Smooth muscle cell (in vitro differentiated cells): ENCODE measurements around the gene CCL17. TPM values are rescaled to one million over a fixed set of nuclear protein-coding genes. Genes with fewer than 3 reads are reported as not detected.

Experiments
- DNase-seq: peaks from one replicate; lab custom pipeline; 2025; ENCODE audit not compliant: unreplicated experiment; lab: John Stamatoyannopoulos, UW
- H2AFZ ChIP-seq: fragments of 200-600 bp; sonication (generic); 2 replicates; pipeline ENCODE4 v1.6.0; 2016; ENCODE audit warnings: antibody characterized with exemption, low read depth, mild to moderate bottlenecking
- H3F3A ChIP-seq: fragments of 200-600 bp; sonication (generic); 2 replicates; pipeline ENCODE4 v1.6.0; 2017; ENCODE audit warnings: antibody characterized with exemption, low read depth
- H3K27ac ChIP-seq: fragments of 200-600 bp; sonication (generic); 2 replicates; pipeline ENCODE4 v1.5.1; 2016; ENCODE audit warnings: low read depth, mild to moderate bottlenecking
- H3K27me3 ChIP-seq: fragments of 200-600 bp; sonication (generic); 2 replicates; pipeline ENCODE4 v1.6.1; 2016; ENCODE audit warnings: low read depth, mild to moderate bottlenecking
- H3K36me3 ChIP-seq: fragments of 200-600 bp; sonication (generic); 2 replicates; pipeline ENCODE4 v1.5.1; 2016; ENCODE audit warnings: low read depth
- H3K4me1 ChIP-seq: fragments of 200-600 bp; sonication (generic); 2 replicates; pipeline ENCODE4 v1.5.1; 2016; ENCODE audit warnings: low read depth
- H3K4me2 ChIP-seq: fragments of 200-600 bp; sonication (generic); 2 replicates; pipeline ENCODE4 v1.6.0; 2016; ENCODE audit warnings: mild to moderate bottlenecking
- H3K4me3 ChIP-seq: fragments of 200-600 bp; sonication (generic); 2 replicates; pipeline ENCODE4 v1.5.1; 2016; ENCODE audit warnings: mild to moderate bottlenecking
- H3K79me2 ChIP-seq: fragments of 200-600 bp; sonication (generic); 2 replicates; pipeline ENCODE4 v1.6.0; 2016; ENCODE audit warnings: low read depth, mild to moderate bottlenecking
- H3K9ac ChIP-seq: fragments of 200-600 bp; sonication (generic); 2 replicates; pipeline ENCODE4 v1.6.0; 2016; ENCODE audit warnings: low read depth
- H3K9me3 ChIP-seq: fragments of 200-600 bp; sonication (generic); replicated peaks from 2 replicates; pipeline ENCODE4 v1.5.1; 2016; ENCODE audit warnings: low read depth
- H4K20me1 ChIP-seq: fragments of 200-600 bp; sonication (generic); 2 replicates; pipeline ENCODE4 v1.6.0; 2016; ENCODE audit warnings: low read depth
- CTCF ChIP-seq: fragments of 200-600 bp; sonication (generic); IDR thresholded peaks from 2 replicates; pipeline ENCODE4 v1.5.1; 2017; ENCODE audit warnings: borderline replicate concordance, mild to moderate bottlenecking, antibody characterized with exemption; ENCODE audit not compliant: insufficient read depth, poor library complexity, severe bottlenecking
- WGBS: methylation state at CpG from one replicate; pipeline ENCODE4 v1.1.7; 2016; ENCODE audit warnings: low lambda C conversion rate; 5-methylcytosine and 5-hydroxymethylcytosine counted together
- polyA plus RNA-seq: library from polyadenylated mRNA; unstranded; fragments of >200 nt; fragmentation: Nextera tagmentation; extraction: Ambion mirVana; gene quantifications from 2 replicates; pipeline ENCODE4 v1.2.1, GENCODE V29; 2016
- total RNA-seq: library from RNA; depleted of rRNA; stranded (reverse); fragments of >200 nt; gene quantifications from 2 replicates; pipeline ENCODE4 v1.2.3, GENCODE V29; 2014

The CCL17 gene
- total and polyA plus RNA-seq, 2 experiments from 2014 or later: not detected

- no peaks in the 10 kb centered on the region for H3K27me3 ChIP-seq
- H4K20me1 ChIP-seq: no peaks in the 10 kb centered on the region
- TF ChIP-seq CTCF: no peak
- H3K79me2 ChIP-seq: no peaks in the 10 kb centered on the region
- H3K4me2 ChIP-seq: no peak overlapping the region
- no peak overlapping the region for H2AFZ ChIP-seq
- DNase-seq: no peak
- no peaks in the 10 kb centered on the region for H3K4me1 ChIP-seq
- 87% methylated on average over 5 of the region's 5 CpGs for WGBS
- H3F3A ChIP-seq: no peaks in the 10 kb centered on the region
- H3K4me3 ChIP-seq: no peak overlapping the region
- H3K27ac ChIP-seq: no peak overlapping the region
- no peaks in the 10 kb centered on the region for H3K9me3 ChIP-seq
- H3K9ac ChIP-seq: no peak overlapping the region
- no peaks in the 10 kb centered on the region for H3K36me3 ChIP-seq
Observed at GRCh38 chr16:57390636-57391295, 13.8 kb upstream of the CCL17 start.

- H3F3A ChIP-seq: no peaks in the 10 kb centered on the region
- no peak overlapping the region for H3K4me2 ChIP-seq
- H3K36me3 ChIP-seq: no peaks in the 10 kb centered on the region
- no peak overlapping the region for H3K9ac ChIP-seq
- no peak for TF ChIP-seq CTCF
- H4K20me1 ChIP-seq: no peaks in the 10 kb centered on the region
- 73% methylated on average over 4 of the region's 4 CpGs for WGBS
- H3K27ac ChIP-seq: no peak overlapping the region
- no peaks in the 10 kb centered on the region for H3K79me2 ChIP-seq
- no peak for DNase-seq
- no peaks in the 10 kb centered on the region for H3K9me3 ChIP-seq
- no peak overlapping the region for H3K4me3 ChIP-seq
- H3K4me1 ChIP-seq: no peaks in the 10 kb centered on the region
- no peak overlapping the region for H2AFZ ChIP-seq
- H3K27me3 ChIP-seq: no peaks in the 10 kb centered on the region
Observed at GRCh38 chr16:57391300-57391699, 13.3 kb upstream of the CCL17 start.

- Histone ChIP-seq H3K27ac (no peak overlapping the region), H2AFZ (no peak overlapping the region), H3K4me3 (no peak overlapping the region), H4K20me1 (no peaks in the 10 kb centered on the region), H3K79me2 (no peaks in the 10 kb centered on the region), H3K4me2 (no peak overlapping the region), H3K36me3 (no peaks in the 10 kb centered on the region), H3K9ac (no peak overlapping the region), H3K27me3 (no peaks in the 10 kb centered on the region), H3K4me1 (no peaks in the 10 kb centered on the region), H3F3A (no peaks in the 10 kb centered on the region), H3K9me3 (no peaks in the 10 kb centered on the region)
- TF ChIP-seq CTCF: no peak
- WGBS: 94% methylated on average over 5 of the region's 5 CpGs
- no peak for DNase-seq
Observed at GRCh38 chr16:57391708-57392107, 12.9 kb upstream of the CCL17 start.

GRCh38 chr16:57392694-57393093 is 11.9 kb upstream of the CCL17 start:
- Histone ChIP-seq H3F3A (no peaks in the 10 kb centered on the region), H3K9me3 (no peaks in the 10 kb centered on the region), H3K27me3 (no peaks in the 10 kb centered on the region), H3K79me2 (no peaks in the 10 kb centered on the region), H3K9ac (no peak overlapping the region), H3K36me3 (no peaks in the 10 kb centered on the region), H3K27ac (no peak overlapping the region), H2AFZ (no peak overlapping the region), H3K4me1 (no peaks in the 10 kb centered on the region), H4K20me1 (no peaks in the 10 kb centered on the region), H3K4me2 (no peak overlapping the region), H3K4me3 (no peak overlapping the region)
- no peak for DNase-seq
- TF ChIP-seq CTCF: no peak
- WGBS: 100% methylated on average over 1 of the region's 1 CpG
